Esophagus muscularis mucosa (tissue), 4 donors: Measurements from ENCODE around the gene LOXL4.

Experiments used
- EP300 ChIP-seq: sonication (generic); formaldehyde crosslinking; IDR thresholded peaks from one replicate; pipeline ENCODE4 v1.6.1; 2017; ENCODE audit warnings: antibody characterized with exemption
- POLR2A ChIP-seq: fragments of 450-650 bp; IDR thresholded peaks from one replicate; pipeline ENCODE4 v1.6.1; 2017; ENCODE audit warnings: antibody characterized with exemption, moderate library complexity, mild to moderate bottlenecking, low read depth
- POLR2AphosphoS5 ChIP-seq, 2 donors: sonication (generic); formaldehyde crosslinking; IDR thresholded peaks; one replicate each; pipeline ENCODE4 v1.6.1; 2017; ENCODE audit warnings: antibody characterized with exemption in 2 of 2
- TF ChIP-seq, protein P1 (sequence below), 3 experiments: fragments of 200-600 bp in 2 of 3; fragments of 450-650 bp in 1 of 3; sonication (generic) in 2 of 3; IDR thresholded peaks; one replicate each; pipeline ENCODE4 v1.5.1; 2017 to 2019; ENCODE audit warnings: antibody characterized with exemption in 3 of 3, mild to moderate bottlenecking in 2 of 3, moderate library complexity in 1 of 3

DNA sequence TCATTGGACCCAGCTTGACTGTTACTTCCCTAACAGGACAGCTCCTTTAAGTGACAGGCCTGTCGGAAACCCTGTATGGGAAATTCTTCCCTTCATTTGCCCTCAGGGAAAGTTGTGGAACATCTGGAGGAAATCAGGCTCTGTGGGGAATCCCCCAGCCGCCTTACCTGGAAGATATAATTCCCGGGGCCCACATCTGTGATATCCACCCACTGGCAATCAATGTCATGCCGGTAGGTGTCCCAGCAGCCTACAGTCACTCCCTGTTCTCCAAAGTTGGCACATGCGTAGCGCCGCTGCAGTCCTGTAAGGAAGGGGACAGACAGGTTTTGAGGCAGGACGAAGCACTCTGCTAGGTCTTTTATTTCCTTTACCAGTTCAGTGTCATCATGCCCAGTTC is 16.6 kb downstream of the LOXL4 start:
- TF ChIP-seq, protein P1, sequence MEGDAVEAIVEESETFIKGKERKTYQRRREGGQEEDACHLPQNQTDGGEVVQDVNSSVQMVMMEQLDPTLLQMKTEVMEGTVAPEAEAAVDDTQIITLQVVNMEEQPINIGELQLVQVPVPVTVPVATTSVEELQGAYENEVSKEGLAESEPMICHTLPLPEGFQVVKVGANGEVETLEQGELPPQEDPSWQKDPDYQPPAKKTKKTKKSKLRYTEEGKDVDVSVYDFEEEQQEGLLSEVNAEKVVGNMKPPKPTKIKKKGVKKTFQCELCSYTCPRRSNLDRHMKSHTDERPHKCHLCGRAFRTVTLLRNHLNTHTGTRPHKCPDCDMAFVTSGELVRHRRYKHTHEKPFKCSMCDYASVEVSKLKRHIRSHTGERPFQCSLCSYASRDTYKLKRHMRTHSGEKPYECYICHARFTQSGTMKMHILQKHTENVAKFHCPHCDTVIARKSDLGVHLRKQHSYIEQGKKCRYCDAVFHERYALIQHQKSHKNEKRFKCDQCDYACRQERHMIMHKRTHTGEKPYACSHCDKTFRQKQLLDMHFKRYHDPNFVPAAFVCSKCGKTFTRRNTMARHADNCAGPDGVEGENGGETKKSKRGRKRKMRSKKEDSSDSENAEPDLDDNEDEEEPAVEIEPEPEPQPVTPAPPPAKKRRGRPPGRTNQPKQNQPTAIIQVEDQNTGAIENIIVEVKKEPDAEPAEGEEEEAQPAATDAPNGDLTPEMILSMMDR (IDR thresholded peaks at IDR 0.05): no peak
- TF ChIP-seq POLR2AphosphoS5 (IDR thresholded peaks at IDR 0.05) (no peak), POLR2A (no peak), EP300 (no peak)
